ENCODE results near the gene NINJ2. TPM values are rescaled to one million over a fixed set of nuclear protein-coding genes. Genes with fewer than 3 reads are reported as not detected.

NINJ2 gene
- total and polyA plus RNA-seq, 9 donors = 0.48 to 3.4 (median 1.4) TPM; not detected in 2

DNA sequence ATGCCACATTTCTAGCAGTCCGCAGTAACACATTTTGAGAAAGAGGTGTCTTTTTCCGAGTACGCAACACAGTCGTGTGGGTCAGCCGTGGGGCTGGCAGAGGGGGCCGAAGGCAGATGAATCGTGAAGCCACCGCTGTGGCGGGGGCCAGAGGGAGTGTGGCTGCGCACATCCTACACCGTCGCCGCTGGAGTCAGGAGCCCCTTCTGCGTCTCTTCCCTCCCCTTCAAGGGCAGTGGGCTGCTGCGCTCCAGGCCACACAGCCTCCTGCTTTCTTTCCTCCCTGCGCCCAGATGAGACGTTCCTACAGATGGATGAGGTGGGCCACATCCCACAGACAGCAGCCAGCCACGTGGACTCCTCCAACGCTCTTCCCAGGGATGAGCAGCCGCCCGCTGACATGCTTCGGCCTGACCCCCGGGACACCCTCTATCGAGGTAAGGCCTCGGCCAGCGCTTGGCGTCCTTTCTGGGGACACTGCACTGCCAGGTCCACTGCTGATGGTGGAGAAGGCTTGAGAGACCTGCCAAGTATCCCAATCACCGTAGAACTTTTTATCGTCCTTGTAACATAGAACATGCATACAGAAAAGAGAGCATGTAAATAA, 113.7 kb downstream of the NINJ2 start:
- no peak for DNase-seq
- intact Hi-C loops (cut with DNase I) = loop anchor here (5.0 kb wide), 3 partner anchors 92 to 107 kb away; partner anchors contain the start of gene B4GALNT3 (in 1 of the 4)
- no peaks in the 10 kb centered on the region for H3K9me3 ChIP-seq
- no peak overlapping the region for H3K4me3 ChIP-seq
- TF ChIP-seq CTCF (IDR thresholded peaks at IDR 0.05) (no peak), EP300 (IDR thresholded peaks at IDR 0.05) (no peak), POLR2A (IDR thresholded peaks at IDR 0.05) (no peak)
- H3K27me3 ChIP-seq = no peaks in the 10 kb centered on the region
- 87 to 92% (median 91%) methylated on average over 29 of the region's 29 CpGs for WGBS, 3 donors
- H3K4me1 ChIP-seq (ENCODE audit: insufficient read depth) = peaks cover 6% of the 10 kb centered on the region
- no peaks in the 10 kb centered on the region for H3K36me3 ChIP-seq
- no peak overlapping the region for H3K27ac ChIP-seq

DNA sequence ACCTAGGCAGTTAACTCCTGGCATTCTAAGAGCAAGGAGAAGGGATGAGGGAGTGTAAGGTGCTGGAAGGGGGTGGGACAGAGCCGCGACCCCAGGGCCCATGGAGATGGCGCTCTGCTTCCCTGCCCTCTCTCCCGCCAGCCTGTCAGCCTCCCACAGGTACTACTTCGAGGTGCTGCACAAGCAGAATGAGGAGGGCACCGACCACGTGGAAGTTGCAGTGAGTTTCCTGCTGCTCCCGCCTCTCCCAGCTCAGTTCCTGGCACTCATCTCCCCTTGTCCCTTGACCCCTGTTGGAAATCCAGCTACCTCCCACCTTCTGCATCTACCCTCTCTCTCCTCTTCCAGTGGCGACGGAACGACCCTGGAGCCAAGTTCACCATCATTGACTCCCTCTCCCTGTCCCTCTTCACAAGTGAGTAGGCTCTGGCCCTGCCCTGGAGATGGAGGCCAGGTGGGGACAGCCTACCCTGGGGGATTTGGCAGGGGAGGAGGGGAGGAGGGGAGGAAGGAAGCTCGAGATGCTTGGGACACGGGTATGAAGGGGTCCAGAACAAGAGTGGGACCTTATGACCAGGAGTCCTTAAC, 115.3 kb downstream of the NINJ2 start:
- Histone ChIP-seq H3K9me3 (no peaks in the 10 kb centered on the region), H3K27me3 (no peaks in the 10 kb centered on the region), H3K4me3 (no peak overlapping the region), H3K27ac (no peak overlapping the region), H3K36me3 (no peaks in the 10 kb centered on the region), H3K4me1 (ENCODE audit: insufficient read depth) (peaks cover 6% of the 10 kb centered on the region)
- 56 to 63% (median 60%) methylated on average over 13 of the region's 13 CpGs for WGBS, 3 donors
- intact Hi-C loops (cut with DNase I) = loop anchor here (5.0 kb wide), 3 partner anchors 91 to 106 kb away; partner anchors contain the start of gene B4GALNT3 (in 1 of the 4)
- no peak for DNase-seq
- TF ChIP-seq CTCF (IDR thresholded peaks at IDR 0.05) = no peak
- TF ChIP-seq POLR2A (IDR thresholded peaks at IDR 0.05) = no peak
- TF ChIP-seq EP300 (IDR thresholded peaks at IDR 0.05) = no peak

DNA sequence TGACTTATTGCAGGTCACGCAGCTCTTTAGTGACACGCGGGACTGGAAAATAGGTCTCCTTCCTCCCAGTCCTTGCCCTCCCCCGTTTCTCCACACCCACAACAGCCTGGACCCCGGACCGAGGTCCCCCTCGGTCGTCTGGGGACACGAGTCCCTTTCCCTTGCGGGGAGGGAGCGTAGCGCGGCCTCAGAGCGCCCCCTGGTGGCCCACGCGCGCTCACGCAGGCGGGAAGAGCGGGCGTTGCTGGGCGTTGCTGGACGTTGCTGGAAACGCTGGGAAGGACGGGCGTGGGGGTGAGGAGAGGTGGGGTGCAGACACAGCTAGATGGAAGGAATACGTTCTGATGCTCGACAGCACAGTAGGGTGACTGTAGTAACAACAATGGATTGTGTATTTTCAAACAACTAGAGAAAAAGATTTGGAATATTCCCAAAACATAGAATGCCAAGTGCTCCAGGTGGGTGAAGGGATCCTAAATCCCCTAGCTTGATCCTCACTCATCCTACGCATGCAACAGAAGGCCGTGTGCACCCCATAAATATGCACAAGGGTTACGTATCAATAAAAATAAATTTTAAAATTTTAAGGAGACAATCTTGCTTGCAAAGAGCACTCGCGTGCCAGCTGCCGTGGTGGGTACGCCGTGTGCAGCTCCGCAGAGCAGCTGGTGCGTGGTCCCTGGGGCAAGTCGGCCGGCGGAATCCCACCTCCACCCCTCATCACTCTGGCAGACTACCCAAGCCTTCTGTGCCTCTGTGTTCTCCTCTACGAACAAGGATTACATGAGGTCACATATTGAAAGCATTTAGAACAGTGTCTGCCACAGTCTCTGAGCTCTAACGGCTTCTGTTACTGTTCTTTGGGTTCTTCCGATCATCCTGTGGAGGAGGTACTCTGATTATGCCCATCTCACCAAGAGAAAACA, 116.1 kb downstream of the NINJ2 start:
- TF ChIP-seq EP300 (IDR thresholded peaks at IDR 0.05) (no peak), CTCF (IDR thresholded peaks at IDR 0.05) (peak; percentile 73 to 92 (median 85)), POLR2A (IDR thresholded peaks at IDR 0.05) (no peak)
- no peaks in the 10 kb centered on the region for H3K36me3 ChIP-seq
- H3K9me3 ChIP-seq = no peaks in the 10 kb centered on the region
- no peak overlapping the region for H3K4me3 ChIP-seq
- peak; percentile 26 to 79 (median 67) for DNase-seq
- H3K27me3 ChIP-seq = no peaks in the 10 kb centered on the region
- WGBS, 3 donors = 21 to 27% (median 21%) methylated on average over 44 of the region's 44 CpGs
- H3K4me1 ChIP-seq (ENCODE audit: insufficient read depth) = peaks cover 6% of the 10 kb centered on the region
- no peak overlapping the region for H3K27ac ChIP-seq
- intact Hi-C loops (cut with DNase I) = loop anchor here (5.0 kb wide), 3 partner anchors 90 to 105 kb away; partner anchors contain the start of gene B4GALNT3 (in 1 of the 4)

DNA sequence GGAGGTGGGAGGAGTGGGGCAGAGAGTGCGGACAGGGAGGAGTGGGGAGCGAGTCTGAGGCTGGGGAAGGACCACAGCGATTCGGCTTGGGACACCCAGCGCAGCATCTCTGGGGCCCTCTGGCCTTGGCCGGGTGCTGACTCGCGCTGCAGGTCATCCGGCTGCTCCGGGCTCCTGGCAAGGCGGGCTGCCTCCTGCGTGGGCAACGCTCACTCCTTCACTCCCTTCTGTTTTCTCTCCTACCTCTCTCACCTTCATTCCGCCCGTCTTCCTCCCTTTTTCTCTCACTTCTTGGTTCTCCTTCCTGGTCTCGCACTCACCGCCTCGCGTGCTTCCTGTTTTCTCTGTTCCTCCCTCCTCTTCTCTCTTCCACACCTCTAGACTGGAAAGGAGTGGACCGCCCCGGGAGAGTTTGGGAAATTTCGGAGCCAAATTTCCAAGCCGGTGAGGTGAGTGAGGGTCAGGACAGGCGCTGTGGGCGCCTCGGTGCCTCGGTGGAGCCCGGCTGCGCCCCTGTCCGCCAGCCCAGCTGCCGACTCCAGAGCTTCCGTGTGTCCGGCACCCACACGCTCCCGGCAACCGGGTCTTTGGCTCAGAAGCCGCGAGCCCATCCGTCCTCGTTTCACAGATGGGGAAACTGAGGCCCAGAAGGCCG, 116.9 kb downstream of the NINJ2 start:
- Histone ChIP-seq H3K27me3 (no peaks in the 10 kb centered on the region), H3K9me3 (no peaks in the 10 kb centered on the region), H3K4me3 (no peak overlapping the region), H3K4me1 (ENCODE audit: insufficient read depth) (peaks cover 6% of the 10 kb centered on the region), H3K36me3 (no peaks in the 10 kb centered on the region), H3K27ac (no peak overlapping the region)
- no peak for TF ChIP-seq EP300 (IDR thresholded peaks at IDR 0.05)
- no peak for TF ChIP-seq POLR2A (IDR thresholded peaks at IDR 0.05)
- no peak for TF ChIP-seq CTCF (IDR thresholded peaks at IDR 0.05)
- 42 to 59% (median 45%) methylated on average over 41 of the region's 41 CpGs for WGBS, 3 donors
- no peak for DNase-seq
- intact Hi-C loops (cut with DNase I) = loop anchor here (5.0 kb wide), 3 partner anchors 89 to 104 kb away; partner anchors contain the start of gene B4GALNT3 (in 1 of the 4)

Measured in ovary (tissue), 9 donors.